ENCODE measurements around the gene CTNNB1. TPM values are rescaled to one million over a fixed set of nuclear protein-coding genes. Genes with fewer than 3 reads are reported as not detected.

The CTNNB1 gene
- 1,000 to 10,000 TPM; 1,957 to 2,086 TPM for total RNA-seq

DNA sequence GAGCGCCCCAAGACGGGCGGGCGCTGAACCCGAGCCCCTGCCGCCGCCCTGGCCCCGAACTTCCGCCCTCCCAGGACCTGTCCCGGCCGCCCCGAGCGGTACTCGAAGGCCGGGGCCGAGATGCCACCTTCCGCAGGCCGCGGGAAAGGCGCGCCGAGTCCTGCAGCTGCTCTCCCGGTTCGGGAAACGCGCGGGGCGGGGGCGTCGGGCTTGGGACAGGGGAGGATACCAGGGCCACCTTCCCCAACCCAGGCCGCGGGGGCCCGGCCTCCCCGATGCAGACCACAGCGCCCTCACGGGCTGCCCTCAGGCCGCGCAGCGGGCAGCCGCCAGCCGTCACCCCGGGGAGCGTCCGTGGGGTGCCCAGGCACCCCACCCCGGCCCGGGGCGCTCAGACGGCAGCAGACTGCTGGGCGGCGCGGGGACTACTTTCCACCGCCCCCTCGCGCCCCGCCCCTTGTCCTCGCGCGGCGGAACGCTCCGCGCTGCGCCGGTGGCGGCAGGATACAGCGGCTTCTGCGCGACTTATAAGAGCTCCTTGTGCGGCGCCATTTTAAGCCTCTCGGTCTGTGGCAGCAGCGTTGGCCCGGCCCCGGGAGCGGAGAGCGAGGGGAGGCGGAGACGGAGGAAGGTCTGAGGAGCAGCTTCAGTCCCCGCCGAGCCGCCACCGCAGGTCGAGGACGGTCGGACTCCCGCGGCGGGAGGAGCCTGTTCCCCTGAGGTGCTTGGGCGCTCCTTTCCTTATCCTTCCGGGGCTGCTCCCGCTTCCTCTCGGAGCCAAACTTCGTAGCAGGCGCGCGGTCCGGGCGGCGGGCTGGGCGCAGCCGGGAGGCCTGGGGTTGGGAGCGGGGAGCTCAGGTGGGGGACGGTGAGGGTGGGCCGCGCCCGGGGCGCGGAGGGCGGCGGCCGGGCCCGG, at the start of gene CTNNB1:
Gene CTNNB1, plus strand, starts transcription at position 556 of the 916 bp plus-strand sequence. CDS start 24,564 bp downstream, outside the sequence.

Small RNA genes within 50 kb of the gene (small RNA-seq; reads per million reads assigned to genes)
- gene MRPS31P1: 0 reads per million in 2 donors
